H1 (cell line): ENCODE results near the gene CAMK2B. TPM values are rescaled to one million over a fixed set of nuclear protein-coding genes. Genes with fewer than 3 reads are reported as not detected.

Source experiments
- EZH2 ChIP-seq: fragments of 200-600 bp; sonication (generic); IDR thresholded peaks from 2 replicates; pipeline ENCODE4 v1.7.1; 2012; ENCODE audit warnings: low read depth, mild to moderate bottlenecking, moderate library complexity, low read length, inconsistent platforms; ENCODE audit not compliant: severe bottlenecking
- RAD21 ChIP-seq, 2 experiments: IDR thresholded peaks in 1 of 2; conservative IDR thresholded peaks in 1 of 2; 2 replicates each; pipeline ENCODE4 v1.6.1; 2011; ENCODE audit warnings: low read depth in 2 of 2, low read length in 2 of 2, improper control_type of control experiment in 1 of 2, inconsistent platforms in 1 of 2, mild to moderate bottlenecking in 1 of 2, moderate library complexity in 1 of 2
- RBBP5 ChIP-seq: IDR thresholded peaks from 2 replicates; pipeline ENCODE4 v1.7.1; 2012; ENCODE audit warnings: low read depth, mild to moderate bottlenecking, inconsistent platforms, low read length, moderate library complexity, borderline replicate concordance
- SRF ChIP-seq: IDR thresholded peaks from 2 replicates; pipeline ENCODE4 v1.6.1; 2011; ENCODE audit warnings: mild to moderate bottlenecking, low read depth, low read length, moderate library complexity
- polyA plus RNA-seq, 7 experiments: library from polyadenylated mRNA; depleted of rRNA in 3 of 7; stranded (reverse) in 5 of 7; unstranded in 2 of 7; fragments of >200 nt in 5 of 7; fragments of 200-250 nt in 2 of 7; gene quantifications; 1 replicate in 5 of 7; 2 replicates in 1 of 7; 4 replicates in 1 of 7; pipeline versions ENCODE4 v1.2.1 to v1.2.3, GENCODE V29; 2011 to 2013; ENCODE audit warnings: missing spikeins in 2 of 7, mixed read lengths in 2 of 7
- total RNA-seq: library from RNA; stranded (reverse); fragmentation: NEBNext Ultra II Directional; extraction: Animal tissue kit (Norgen Biotek cat#: 25700); gene quantifications from 2 replicates; pipeline ENCODE4 v1.2.1, GENCODE V29; 2021

The CAMK2B gene
- total and polyA plus RNA-seq, 2 of the 8 experiments (the other 6 are each of a cell fraction or from before 2014, with no cell fraction given): 0.05 to 0.15 TPM

GRCh38 chr7:44283381-44284211 lies 41.8 kb downstream of the CAMK2B start (continued):
- no peak for TF ChIP-seq RAD21 (IDR thresholded peaks at IDR 0.05 in 1 of 2, conservative IDR thresholded peaks at IDR 0.05 in 1 of 2; ENCODE audit: low read depth in 2 of 2, low read length in 2 of 2)
- TF ChIP-seq RBBP5: no peak
- no peak for TF ChIP-seq EZH2
- TF ChIP-seq SRF: no peak
- TF ChIP-seq, all 59 proteins: peak for 0
